Measurements from ENCODE around the gene MN1.

DNA sequence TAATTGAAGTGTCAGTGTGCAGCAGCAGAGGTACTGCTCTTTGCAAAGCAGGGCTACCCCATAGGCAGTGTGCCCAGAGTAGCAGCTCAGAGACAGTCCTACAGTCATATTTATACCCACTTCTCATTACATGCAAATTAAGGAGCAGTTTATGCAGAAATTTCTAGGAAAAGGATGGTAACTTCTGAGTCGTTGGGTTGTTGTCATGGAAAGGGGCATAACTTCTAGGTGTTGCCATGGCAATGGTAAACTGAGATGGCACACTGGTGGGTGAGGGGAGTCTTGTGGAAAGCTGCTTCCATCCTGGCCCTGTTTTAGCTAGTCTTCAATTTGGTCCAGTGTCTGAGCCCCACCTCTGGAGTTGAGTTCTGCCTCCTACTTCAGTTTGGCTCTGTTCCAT lies 77.4 kb downstream of the MN1 start:
- TF ChIP-seq, protein P1, sequence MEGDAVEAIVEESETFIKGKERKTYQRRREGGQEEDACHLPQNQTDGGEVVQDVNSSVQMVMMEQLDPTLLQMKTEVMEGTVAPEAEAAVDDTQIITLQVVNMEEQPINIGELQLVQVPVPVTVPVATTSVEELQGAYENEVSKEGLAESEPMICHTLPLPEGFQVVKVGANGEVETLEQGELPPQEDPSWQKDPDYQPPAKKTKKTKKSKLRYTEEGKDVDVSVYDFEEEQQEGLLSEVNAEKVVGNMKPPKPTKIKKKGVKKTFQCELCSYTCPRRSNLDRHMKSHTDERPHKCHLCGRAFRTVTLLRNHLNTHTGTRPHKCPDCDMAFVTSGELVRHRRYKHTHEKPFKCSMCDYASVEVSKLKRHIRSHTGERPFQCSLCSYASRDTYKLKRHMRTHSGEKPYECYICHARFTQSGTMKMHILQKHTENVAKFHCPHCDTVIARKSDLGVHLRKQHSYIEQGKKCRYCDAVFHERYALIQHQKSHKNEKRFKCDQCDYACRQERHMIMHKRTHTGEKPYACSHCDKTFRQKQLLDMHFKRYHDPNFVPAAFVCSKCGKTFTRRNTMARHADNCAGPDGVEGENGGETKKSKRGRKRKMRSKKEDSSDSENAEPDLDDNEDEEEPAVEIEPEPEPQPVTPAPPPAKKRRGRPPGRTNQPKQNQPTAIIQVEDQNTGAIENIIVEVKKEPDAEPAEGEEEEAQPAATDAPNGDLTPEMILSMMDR (conservative IDR thresholded peaks at IDR 0.05 in 1 of 2, IDR thresholded peaks at IDR 0.05 in 1 of 2; ENCODE audit: low read depth in 1 of 2, low read length in 2 of 2): no peak
- TF ChIP-seq EZH2 (IDR thresholded peaks at IDR 0.05; ENCODE audit: low read length, missing control alignments): no peak
